ENCODE results near the gene PPM1K. TPM values are rescaled to one million over a fixed set of nuclear protein-coding genes. Genes with fewer than 3 reads are reported as not detected.

Gene PPM1K
- total RNA-seq, 1 experiment from 2014 or later: 117 TPM

GRCh38 chr4:88285235-88285653 is 883 bp upstream of the PPM1K start:
- peak overlapping the region; percentile 71 for H3K27ac ChIP-seq (ENCODE audit: low read length)
- H3K4me3 ChIP-seq (ENCODE audit: low read length): peak overlapping the region; percentile 61
- H3K4me2 ChIP-seq (ENCODE audit: low read depth, low read length, poor library complexity, severe bottlenecking): peak overlapping the region; percentile 75
- H2AFZ ChIP-seq (ENCODE audit: low read length): peak overlapping the region; percentile 46
- H3K9me3 ChIP-seq (ENCODE audit: low read length): no peaks in the 10 kb centered on the region
- H3K9me2 ChIP-seq (replicated peaks; ENCODE audit: insufficient read depth, low read length): no peaks in the 10 kb centered on the region
- H3K9ac ChIP-seq (ENCODE audit: low read length): peak overlapping the region; percentile 52
- H3K79me2 ChIP-seq (ENCODE audit: low read length): peaks cover 34% of the 10 kb centered on the region
- no peaks in the 10 kb centered on the region for H4K20me1 ChIP-seq (ENCODE audit: insufficient read depth, low read depth, low read length)
- H3K4me1 ChIP-seq (ENCODE audit: low read length): peaks cover 57% of the 10 kb centered on the region
- no peak for DNase-seq
- no peaks in the 10 kb centered on the region for H3K27me3 ChIP-seq (ENCODE audit: low read length)
- no peaks in the 10 kb centered on the region for H3K36me3 ChIP-seq (ENCODE audit: insufficient read depth, low read length)

- no peaks in the 10 kb centered on the region for H3K9me2 ChIP-seq (replicated peaks; ENCODE audit: insufficient read depth, low read length)
- H3K4me3 ChIP-seq (ENCODE audit: low read length): peak overlapping the region; percentile 95
- H3K36me3 ChIP-seq (ENCODE audit: insufficient read depth, low read length): no peaks in the 10 kb centered on the region
- H3K4me1 ChIP-seq (ENCODE audit: low read length): peaks cover 71% of the 10 kb centered on the region
- peak overlapping the region; percentile 79 for H2AFZ ChIP-seq (ENCODE audit: low read length)
- peak overlapping the region; percentile 95 for H3K9ac ChIP-seq (ENCODE audit: low read length)
- H3K9me3 ChIP-seq (ENCODE audit: low read length): no peaks in the 10 kb centered on the region
- H3K27ac ChIP-seq (ENCODE audit: low read length): peak overlapping the region; percentile 97
- no peaks in the 10 kb centered on the region; the same call in 1 of the 2 replicates for H4K20me1 ChIP-seq (ENCODE audit: insufficient read depth, low read depth, low read length)
- H3K27me3 ChIP-seq (ENCODE audit: low read length): no peaks in the 10 kb centered on the region
- peak; percentile 90 for DNase-seq
- H3K4me2 ChIP-seq (ENCODE audit: low read depth, low read length, poor library complexity, severe bottlenecking): peak overlapping the region; percentile 94
- peaks cover 48% of the 10 kb centered on the region for H3K79me2 ChIP-seq (ENCODE audit: low read length)
Measured at GRCh38 chr4:88283661-88284438, 511 bp downstream of the PPM1K start.

- Histone ChIP-seq H4K20me1 (ENCODE audit: insufficient read depth, low read depth, low read length) (peaks cover 12% of the 10 kb centered on the region), H3K4me1 (ENCODE audit: low read length) (peaks cover 88% of the 10 kb centered on the region), H3K9me2 (replicated peaks; ENCODE audit: insufficient read depth, low read length) (no peaks in the 10 kb centered on the region), H3K27me3 (ENCODE audit: low read length) (no peaks in the 10 kb centered on the region), H3K79me2 (ENCODE audit: low read length) (peaks cover 70% of the 10 kb centered on the region), H3K9me3 (ENCODE audit: low read length) (no peaks in the 10 kb centered on the region), H3K36me3 (ENCODE audit: insufficient read depth, low read length) (peaks cover 7% of the 10 kb centered on the region), H3K4me3 (ENCODE audit: low read length) (peak overlapping the region; percentile 95), H3K4me2 (ENCODE audit: low read depth, low read length, poor library complexity, severe bottlenecking) (peak overlapping the region; percentile 94), H3K9ac (ENCODE audit: low read length) (peak overlapping the region; percentile 95), H2AFZ (ENCODE audit: low read length) (no peak overlapping the region), H3K27ac (ENCODE audit: low read length) (peak overlapping the region; percentile 97)
- peak; percentile 89 for DNase-seq
Measured at GRCh38 chr4:88280228-88280795, 4.0 kb downstream of the PPM1K start.

GRCh38 chr4:88277711-88278225 is 6.6 kb downstream of the PPM1K start:
- peaks cover 82% of the 10 kb centered on the region for H3K79me2 ChIP-seq (ENCODE audit: low read length)
- H3K9me2 ChIP-seq (replicated peaks; ENCODE audit: insufficient read depth, low read length): no peaks in the 10 kb centered on the region
- peak overlapping the region; percentile 94 for H3K4me2 ChIP-seq (ENCODE audit: low read depth, low read length, poor library complexity, severe bottlenecking)
- H4K20me1 ChIP-seq (ENCODE audit: insufficient read depth, low read depth, low read length): peaks cover 12% of the 10 kb centered on the region
- peaks cover 25% of the 10 kb centered on the region for H3K36me3 ChIP-seq (ENCODE audit: insufficient read depth, low read length)
- H3K27me3 ChIP-seq (ENCODE audit: low read length): no peaks in the 10 kb centered on the region
- no peak overlapping the region for H2AFZ ChIP-seq (ENCODE audit: low read length)
- H3K9me3 ChIP-seq (ENCODE audit: low read length): no peaks in the 10 kb centered on the region
- peak overlapping the region; percentile 97 for H3K27ac ChIP-seq (ENCODE audit: low read length)
- peak overlapping the region; percentile 23 for H3K4me3 ChIP-seq (ENCODE audit: low read length)
- no peak for DNase-seq
- no peak overlapping the region for H3K9ac ChIP-seq (ENCODE audit: low read length)
- peaks cover 92% of the 10 kb centered on the region for H3K4me1 ChIP-seq (ENCODE audit: low read length)

GRCh38 chr4:88276952-88277710 is 7.2 kb downstream of the PPM1K start:
- peak overlapping the region; percentile 97 for H3K27ac ChIP-seq (ENCODE audit: low read length)
- no peak for DNase-seq
- H3K9me2 ChIP-seq (replicated peaks; ENCODE audit: insufficient read depth, low read length): no peaks in the 10 kb centered on the region
- H3K4me1 ChIP-seq (ENCODE audit: low read length): peaks cover 85% of the 10 kb centered on the region
- H3K27me3 ChIP-seq (ENCODE audit: low read length): no peaks in the 10 kb centered on the region
- peaks cover 82% of the 10 kb centered on the region for H3K79me2 ChIP-seq (ENCODE audit: low read length)
- no peaks in the 10 kb centered on the region for H3K9me3 ChIP-seq (ENCODE audit: low read length)
- H2AFZ ChIP-seq (ENCODE audit: low read length): no peak overlapping the region
- H3K4me2 ChIP-seq (ENCODE audit: low read depth, low read length, poor library complexity, severe bottlenecking): peak overlapping the region; percentile 94
- peak overlapping the region; percentile 23 for H3K4me3 ChIP-seq (ENCODE audit: low read length)
- peak overlapping the region; percentile 13; the same call in 1 of the 2 replicates for H3K9ac ChIP-seq (ENCODE audit: low read length)
- H4K20me1 ChIP-seq (ENCODE audit: insufficient read depth, low read depth, low read length): peaks cover 12% of the 10 kb centered on the region
- H3K36me3 ChIP-seq (ENCODE audit: insufficient read depth, low read length): peaks cover 31% of the 10 kb centered on the region

- peaks cover 12% of the 10 kb centered on the region for H4K20me1 ChIP-seq (ENCODE audit: insufficient read depth, low read depth, low read length)
- H3K4me3 ChIP-seq (ENCODE audit: low read length): peak overlapping the region; percentile 35
- H3K36me3 ChIP-seq (ENCODE audit: insufficient read depth, low read length): peaks cover 42% of the 10 kb centered on the region
- H3K4me1 ChIP-seq (ENCODE audit: low read length): peaks cover 74% of the 10 kb centered on the region
- no peaks in the 10 kb centered on the region for H3K9me3 ChIP-seq (ENCODE audit: low read length)
- peaks cover 82% of the 10 kb centered on the region for H3K79me2 ChIP-seq (ENCODE audit: low read length)
- H3K4me2 ChIP-seq (ENCODE audit: low read depth, low read length, poor library complexity, severe bottlenecking): peak overlapping the region; percentile 94
- no peaks in the 10 kb centered on the region for H3K27me3 ChIP-seq (ENCODE audit: low read length)
- DNase-seq: peak; percentile 50
- H2AFZ ChIP-seq (ENCODE audit: low read length): no peak overlapping the region
- H3K9ac ChIP-seq (ENCODE audit: low read length): peak overlapping the region; percentile 13
- H3K9me2 ChIP-seq (replicated peaks; ENCODE audit: insufficient read depth, low read length): no peaks in the 10 kb centered on the region
- peak overlapping the region; percentile 97 for H3K27ac ChIP-seq (ENCODE audit: low read length)
Measured at GRCh38 chr4:88275949-88276515, 8.3 kb downstream of the PPM1K start.

GRCh38 chr4:88275516-88275915 is 8.8 kb downstream of the PPM1K start:
- Histone ChIP-seq H3K9me2 (replicated peaks; ENCODE audit: insufficient read depth, low read length) (no peaks in the 10 kb centered on the region), H3K4me2 (ENCODE audit: low read depth, low read length, poor library complexity, severe bottlenecking) (peak overlapping the region; percentile 94), H3K79me2 (ENCODE audit: low read length) (peaks cover 82% of the 10 kb centered on the region), H3K4me3 (ENCODE audit: low read length) (peak overlapping the region; percentile 35), H3K27me3 (ENCODE audit: low read length) (no peaks in the 10 kb centered on the region), H2AFZ (ENCODE audit: low read length) (no peak overlapping the region), H3K9me3 (ENCODE audit: low read length) (no peaks in the 10 kb centered on the region), H3K36me3 (ENCODE audit: insufficient read depth, low read length) (peaks cover 47% of the 10 kb centered on the region), H4K20me1 (ENCODE audit: insufficient read depth, low read depth, low read length) (peaks cover 12% of the 10 kb centered on the region), H3K9ac (ENCODE audit: low read length) (peak overlapping the region; percentile 13), H3K4me1 (ENCODE audit: low read length) (peaks cover 69% of the 10 kb centered on the region), H3K27ac (ENCODE audit: low read length) (peak overlapping the region; percentile 97)
- DNase-seq: peak; percentile 81
